Panc1 (cell line): ENCODE results near the gene SRBD1.

Experiments used
- CTCF ChIP-seq: fragments of 450-650 bp; IDR thresholded peaks from 2 replicates; pipeline ENCODE4 v1.5.1; 2017; ENCODE audit warnings: mild to moderate bottlenecking
- POLR2AphosphoS5 ChIP-seq: IDR thresholded peaks from 2 replicates; pipeline ENCODE4 v1.6.1; 2012; ENCODE audit warnings: mild to moderate bottlenecking, low read depth, low read length, moderate library complexity
- REST ChIP-seq, 2 experiments: IDR thresholded peaks; 2 replicates each; pipeline ENCODE4 v1.6.1; 2011 to 2012; ENCODE audit warnings: low read depth in 2 of 2, control low read depth in 1 of 2, low read length in 1 of 2, mild to moderate bottlenecking in 1 of 2, moderate library complexity in 1 of 2; ENCODE audit not compliant: insufficient read depth in 1 of 2
- SIN3A ChIP-seq: IDR thresholded peaks from 2 replicates; pipeline ENCODE4 v1.6.1; 2012; ENCODE audit warnings: low read depth, mild to moderate bottlenecking, low read length, moderate library complexity, borderline replicate concordance; ENCODE audit not compliant: insufficient read depth
- TCF7L2 ChIP-seq: IDR thresholded peaks from 2 replicates; pipeline ENCODE4 v1.6.1; 2011; ENCODE audit warnings: mild to moderate bottlenecking, low read depth, low read length, inconsistent platforms

GRCh38 chr2:45415534-45416123 is 195.4 kb downstream of the SRBD1 start:
- TF ChIP-seq CTCF (no peak), POLR2AphosphoS5 (no peak), REST (IDR thresholded peaks at IDR 0.05; ENCODE audit: insufficient read depth in 1 of 2, low read depth in 2 of 2, low read length in 1 of 2) (no peak), TCF7L2 (no peak), SIN3A (no peak)
